GM12873 (cell line): ENCODE data around the gene SLC25A29.

ENCODE experiments used
- CTCF ChIP-seq: IDR thresholded peaks from 2 replicates; pipeline ENCODE4 v1.5.1; 2012; ENCODE audit warnings: low read depth, mild to moderate bottlenecking, moderate library complexity, low read length, control low read depth; ENCODE audit not compliant: insufficient read depth; ENCODE audit errors: missing control alignments

Gene SLC25A29

GRCh38 chr14:100246809-100247428, 59.3 kb downstream of the SLC25A29 start:
- peak; percentile 44 for TF ChIP-seq CTCF

GRCh38 chr14:100243020-100243419, 63.2 kb downstream of the SLC25A29 start:
- TF ChIP-seq CTCF: no peak

- no peak for TF ChIP-seq CTCF
These were observed 65.0 kb downstream of the SLC25A29 start for GRCh38 chr14:100241279-100241678.
